SK-N-SH treated with all-trans-retinoic acid at 6 μM for 48 hours (cell line): ENCODE measurements around the gene DTNB.

Experiments used
- CSDC2 ChIP-seq: fragments of 250-450 bp; sonication (Bioruptor Pico); IDR thresholded peaks from 2 replicates; pipeline ENCODE4 v1.5.0; 2020; ENCODE audit warnings: mild to moderate bottlenecking, moderate library complexity
- ESRRG ChIP-seq: fragments of 250-450 bp; sonication (Bioruptor Pico); IDR thresholded peaks from 2 replicates; pipeline ENCODE4 v1.6.1; 2021; ENCODE audit warnings: mild to moderate bottlenecking
- RARB ChIP-seq: fragments of 250-450 bp; sonication (Bioruptor Pico); IDR thresholded peaks from 2 replicates; pipeline ENCODE4 v1.8.0; 2021; ENCODE audit warnings: mild to moderate bottlenecking, moderate library complexity
- TCF4 ChIP-seq: fragments of 250-450 bp; sonication (Bioruptor Pico); IDR thresholded peaks from 2 replicates; pipeline ENCODE4 v1.8.0; 2021; ENCODE audit warnings: mild to moderate bottlenecking, moderate library complexity, borderline replicate concordance
- ZFP3 ChIP-seq: fragments of 250-450 bp; sonication (Bioruptor Pico); IDR thresholded peaks from 2 replicates; pipeline ENCODE4 v1.5.0; 2020; ENCODE audit warnings: mild to moderate bottlenecking, moderate library complexity
- ZFP30 ChIP-seq: fragments of 450-650 bp; formaldehyde crosslinking; IDR thresholded peaks from 2 replicates; pipeline ENCODE4 v1.5.0; 2022; ENCODE audit warnings: mild to moderate bottlenecking, moderate library complexity
- TF ChIP-seq, protein P1 (sequence below): fragments of 250-450 bp; sonication (Bioruptor Pico); IDR thresholded peaks from 2 replicates; pipeline ENCODE4 v1.5.1; 2020; ENCODE audit warnings: low read depth, mild to moderate bottlenecking, moderate library complexity

GRCh38 chr2:25529034-25529433 lies 144.3 kb downstream of the DTNB start:
- no peak for TF ChIP-seq ZFP30
- no peak for TF ChIP-seq RARB (CRISPR knock-in tag)
- no peak for TF ChIP-seq CSDC2
- no peak for TF ChIP-seq ZFP3
- TF ChIP-seq ESRRG (CRISPR knock-in tag), result no peak
- no peak for TF ChIP-seq TCF4 (CRISPR knock-in tag)
- TF ChIP-seq, protein P1, sequence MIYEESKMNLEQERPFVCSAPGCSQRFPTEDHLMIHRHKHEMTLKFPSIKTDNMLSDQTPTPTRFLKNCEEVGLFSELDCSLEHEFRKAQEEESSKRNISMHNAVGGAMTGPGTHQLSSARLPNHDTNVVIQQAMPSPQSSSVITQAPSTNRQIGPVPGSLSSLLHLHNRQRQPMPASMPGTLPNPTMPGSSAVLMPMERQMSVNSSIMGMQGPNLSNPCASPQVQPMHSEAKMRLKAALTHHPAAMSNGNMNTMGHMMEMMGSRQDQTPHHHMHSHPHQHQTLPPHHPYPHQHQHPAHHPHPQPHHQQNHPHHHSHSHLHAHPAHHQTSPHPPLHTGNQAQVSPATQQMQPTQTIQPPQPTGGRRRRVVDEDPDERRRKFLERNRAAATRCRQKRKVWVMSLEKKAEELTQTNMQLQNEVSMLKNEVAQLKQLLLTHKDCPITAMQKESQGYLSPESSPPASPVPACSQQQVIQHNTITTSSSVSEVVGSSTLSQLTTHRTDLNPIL (CRISPR knock-in tag), result no peak
